ENCODE results near the gene ABHD4. TPM values are rescaled to one million over a fixed set of nuclear protein-coding genes. Genes with fewer than 3 reads are reported as not detected.

Gene ABHD4
- polyA plus RNA-seq (2011; rRNA removed) = 58.3 and 75.0 TPM in 2 replicates
- 70.0 and 92.8 TPM in 2 replicates for polyA plus RNA-seq (2012; cell fraction: cytosol; rRNA removed)
- 89.5 and 91.0 TPM in 2 replicates for polyA plus RNA-seq (2012; cell fraction: nucleus; rRNA removed)
- polyA plus RNA-seq (2017; fragmentation: RNase III; extraction: RNeasy Plus Mini Kit Qiagen cat#74134 plus additional on column Dnase treatment) = 63.4 to 70.7 TPM (median 66.5 TPM) in 3 replicates
- polyA minus RNA-seq (2011; rRNA and poly(A)+ RNA removed) = 57.6 and 74.4 TPM in 2 replicates

GRCh38 chr14:22598099-22598895, at the start of gene ABHD4:
Gene ABHD4 (plus strand): TSS chr14:22598300. CDS start chr14:22598307, 7 bp downstream.
- Histone ChIP-seq H3K4me2 (peak within 1 kb of the TSS; percentile 95), H3K27ac (peak within 1 kb of the TSS; percentile 86 to 91), H3K4me3 (peak within 1 kb of the TSS; percentile 84), H3K9me3 (no peaks in the 10 kb centered on the region), H3K4me1 (peaks cover 48% of the 10 kb centered on the region)
- FAIRE-seq = no peak
- ATAC-seq = peak; percentile 92
- peak; percentile 65 to 78 for DNase-seq (ENCODE audit: low read depth in 1 of 2, low spot score in 1 of 2)
- ChIA-PET CTCF (interaction anchor here (0.6 to 8.8 kb wide), 23 partner anchors 9 to 441 kb away, joined by 3 to 85 read pairs (median 4); partner anchors contain the start of genes DAD1, OR6J1 and OXA1L), POLR2A (interaction anchor here (0.6 to 2.9 kb wide), 13 partner anchors 9 to 168 kb away, joined by 3 to 42 read pairs (median 6); partner anchors contain the start of genes DAD1 and OXA1L)
- TF ChIP-seq MAX (IDR thresholded peaks at IDR 0.05) = peak; percentile 47; the same call in 1 of the 2 replicates
- TF ChIP-seq CHD4 (IDR thresholded peaks at IDR 0.05; ENCODE audit: borderline replicate concordance) = no peak
- no peak for TF ChIP-seq MAFK (IDR thresholded peaks at IDR 0.05; ENCODE audit: partially characterized antibody)
- peak; percentile 22 to 60; a peak in 1 of 5 replicates for TF ChIP-seq JUN (IDR thresholded peaks at IDR 0.05)
- TF ChIP-seq KDM5A (IDR thresholded peaks at IDR 0.05) = peak; percentile 46; the same call in 1 of the 2 replicates
- TF ChIP-seq BCL3 (IDR thresholded peaks at IDR 0.05) = peak; percentile 6; the same call in 1 of the 3 replicates
- TF ChIP-seq POLR2A (IDR thresholded peaks at IDR 0.05; ENCODE audit: low read length) = peak; percentile 43
- TF ChIP-seq HOXB5 (CRISPR knock-in tag; IDR thresholded peaks at IDR 0.05) = no peak
- TF ChIP-seq ESRRA (IDR thresholded peaks at IDR 0.05; ENCODE audit: borderline replicate concordance, low read length) = no peak
- TF ChIP-seq PHF8 (IDR thresholded peaks at IDR 0.05; ENCODE audit: borderline replicate concordance, low read depth) = peak; percentile 49
- TF ChIP-seq ATOH8 (CRISPR knock-in tag; IDR thresholded peaks at IDR 0.05; ENCODE audit: low read depth) = no peak
- TF ChIP-seq PBX3 (IDR thresholded peaks at IDR 0.05) = peak; percentile 57
- TF ChIP-seq GATA3 (IDR thresholded peaks at IDR 0.05; ENCODE audit: borderline replicate concordance) = 0 out of 2 replicates have a peak, but pooled peaks have one; percentile 1
- 1% methylated on average over 38 of the region's 49 CpGs for WGBS (ENCODE audit: missing lambda C conversion rate)

GRCh38 chr14:22549324-22549962, 48.7 kb upstream of the ABHD4 start:
- 62% methylated on average over 6 of the region's 6 CpGs for WGBS (ENCODE audit: missing lambda C conversion rate)
- H3K27ac ChIP-seq = no peak overlapping the region
- CTCF ChIA-PET = interaction anchor here (1.0 to 2.1 kb wide), 4 partner anchors 21 to 303 kb away, joined by 4 to 6 read pairs (median 4); no protein-coding TSS in a partner anchor
- no peak for TF ChIP-seq EP300 (IDR thresholded peaks at IDR 0.05)
- no peak for TF ChIP-seq E2F6 (IDR thresholded peaks at IDR 0.05; ENCODE audit: borderline replicate concordance, low read depth)
- ATAC-seq (no peak), FAIRE-seq (no peak), DNase-seq (ENCODE audit: low read depth in 1 of 2, low spot score in 1 of 2) (no peak)
- no peaks in the 10 kb centered on the region for H3K9me3 ChIP-seq
- H3K4me2 ChIP-seq = no peak overlapping the region
- H3K4me3 ChIP-seq = no peak overlapping the region
- POLR2A ChIA-PET = no interaction called here
- no peaks in the 10 kb centered on the region for H3K4me1 ChIP-seq

All from A549 (cell line).